Spleen (tissue), 11 donors: ENCODE results near the gene TTC9C. TPM values are rescaled to one million over a fixed set of nuclear protein-coding genes. Genes with fewer than 3 reads are reported as not detected.

Experiments
- DNase-seq: peaks from one replicate; pipeline ENCODE4 v3.0.0-alpha.2; 2020
- H3K27ac ChIP-seq, 8 donors: fragments of 200-600 bp; sonication (generic) in 7 of 8; 1 replicate in 4 of 8; 2 replicates in 4 of 8; pipeline versions ENCODE4 v1.5.0 to v1.8.0; 2016 to 2021; ENCODE audit warnings: inconsistent platforms in 4 of 8, mild to moderate bottlenecking in 4 of 8, moderate library complexity in 1 of 8
- H3K27me3 ChIP-seq, 7 donors: fragments of 200-600 bp; sonication (generic) in 6 of 7; replicated peaks in 1 of 7; 1 replicate in 4 of 7; 2 replicates in 3 of 7; pipeline versions ENCODE4 v1.5.0 to v1.8.0; 2016 to 2021; ENCODE audit warnings: inconsistent platforms in 3 of 7, mild to moderate bottlenecking in 1 of 7
- H3K36me3 ChIP-seq, 6 donors: fragments of 200-600 bp; sonication (generic) in 5 of 6; 1 replicate in 4 of 6; 2 replicates in 2 of 6; pipeline versions ENCODE4 v1.5.0 to v1.8.0; 2016 to 2021; ENCODE audit warnings: inconsistent platforms in 2 of 6
- H3K4me1 ChIP-seq, 6 donors: fragments of 200-600 bp; sonication (generic) in 5 of 6; 1 replicate in 3 of 6; 2 replicates in 3 of 6; pipeline versions ENCODE4 v1.5.0 to v1.8.0; 2016 to 2021; ENCODE audit warnings: inconsistent platforms in 3 of 6
- H3K4me3 ChIP-seq, 8 donors: fragments of 200-600 bp; sonication (generic) in 7 of 8; 1 replicate in 4 of 8; 2 replicates in 4 of 8; pipeline versions ENCODE4 v1.5.0 to v1.8.0; 2016 to 2021; ENCODE audit warnings: inconsistent platforms in 4 of 8, mild to moderate bottlenecking in 4 of 8, moderate library complexity in 2 of 8
- H3K9me3 ChIP-seq, 8 donors: fragments of 200-600 bp; sonication (generic) in 7 of 8; 1 replicate in 4 of 8; 2 replicates in 4 of 8; pipeline versions ENCODE4 v1.5.0 to v1.8.0; 2016 to 2021; ENCODE audit warnings: inconsistent platforms in 4 of 8
- POLR2A ChIP-seq, 3 donors: fragments of 450-650 bp; IDR thresholded peaks; one replicate each; pipeline ENCODE4 v1.5.1; 2017; ENCODE audit warnings: antibody characterized with exemption in 3 of 3, mild to moderate bottlenecking in 1 of 3
- POLR2AphosphoS5 ChIP-seq, 3 donors: sonication (generic); formaldehyde crosslinking; IDR thresholded peaks; one replicate each; pipeline ENCODE4 v1.5.1; 2017; ENCODE audit warnings: antibody characterized with exemption in 3 of 3
- WGBS, 5 donors: extraction: QIAGEN DNeasy Blood & Tissue Kit in 3 of 5; methylation state at CpG; one replicate each; pipeline versions ENCODE4 v1.1.5 to v1.1.7; 2013 to 2018; 5-methylcytosine and 5-hydroxymethylcytosine counted together
- intact Hi-C: fragments of 100-400 bp; cut with DNase I; formaldehyde crosslinking; loops from one replicate; pipeline ENCODE4 v1.15.0; 2023; ENCODE audit warnings: low total_unique reads
- polyA plus RNA-seq, 3 donors: library from polyadenylated mRNA; stranded (reverse); fragments of 200-250 nt; gene quantifications; one replicate each; pipeline ENCODE4 v1.2.1, GENCODE V29; 2013
- total RNA-seq, 7 donors: library from RNA; depleted of rRNA in 3 of 7; stranded (reverse); fragments of >200 nt in 3 of 7; fragmentation: NEBNext Ultra II Directional in 4 of 7; extraction: Animal tissue kit (Norgen Biotek cat#: 25700) in 4 of 7; gene quantifications; one replicate each; pipeline versions ENCODE4 v1.1.0 to v1.2.1, GENCODE V29; 2016 to 2021
- TF ChIP-seq, protein P1 (sequence below), 11 experiments: fragments of 200-600 bp in 7 of 11; fragments of 450-650 bp in 4 of 11; sonication (generic) in 4 of 11; IDR thresholded peaks in 8 of 11; conservative IDR thresholded peaks in 3 of 11; 1 replicate in 7 of 11; 2 replicates in 4 of 11; pipeline versions ENCODE4 v1.4.0 to v1.8.0; 2016 to 2021; ENCODE audit warnings: antibody characterized with exemption in 11 of 11, inconsistent platforms in 4 of 11, mild to moderate bottlenecking in 1 of 11
- donor health status: healthy with polysubstance abuse.
- donor health status: DM: no; HTN: no; CAD: no; lungs with moderate emphysema.
- donor health status: DM: no; HTN: no; CAD: no.
- donor health status: Bipolar disorder and iron deficiency.
- donor health status: healthy.
- donor health status: DM: no; HTN: no; CAD: no.
- donor health status: DM: yes; HTN: yes; CAD: no.

TTC9C gene
- total and polyA plus RNA-seq, 10 donors: 25.4 to 47.1 (median 30.9) TPM

DNA sequence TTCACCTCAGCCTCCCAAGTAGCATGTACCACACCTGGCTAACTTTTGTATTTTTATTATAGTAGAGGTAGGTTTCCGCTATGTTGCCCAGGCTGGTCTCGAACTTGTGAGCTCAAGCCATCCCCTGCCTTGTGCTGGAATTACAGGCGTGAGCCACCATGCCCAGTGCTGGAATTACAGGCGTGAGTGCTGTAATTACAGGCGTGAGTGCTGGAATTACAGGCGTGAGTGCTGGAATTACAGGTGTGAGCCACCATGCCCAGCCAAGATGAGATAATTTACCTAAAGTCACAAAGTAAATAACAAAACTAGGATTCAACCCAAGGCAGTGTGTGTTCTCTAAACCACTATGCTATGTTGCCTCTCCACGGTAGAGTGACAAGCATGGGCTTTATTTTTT is 45.8 kb upstream of the TTC9C start:
- Histone ChIP-seq H3K36me3 (peaks cover 0 to 6% (median 3%) of the 10 kb centered on the region in 6 donors), H3K27me3 (peaks cover 1 to 10% (median 4%) of the 10 kb centered on the region in 7 donors), H3K4me3 (no peak overlapping the region), H3K9me3 (no peaks in the 10 kb centered on the region), H3K27ac (no peak overlapping the region), H3K4me1 (peaks cover 15 to 36% (median 21%) of the 10 kb centered on the region in 6 donors)
- WGBS, 5 donors: 91 to 96% (median 95%) methylated on average over 7 of the region's 7 CpGs
- TF ChIP-seq POLR2AphosphoS5 (IDR thresholded peaks at IDR 0.05) (no peak), POLR2A (IDR thresholded peaks at IDR 0.05) (no peak)
- TF ChIP-seq, protein P1, sequence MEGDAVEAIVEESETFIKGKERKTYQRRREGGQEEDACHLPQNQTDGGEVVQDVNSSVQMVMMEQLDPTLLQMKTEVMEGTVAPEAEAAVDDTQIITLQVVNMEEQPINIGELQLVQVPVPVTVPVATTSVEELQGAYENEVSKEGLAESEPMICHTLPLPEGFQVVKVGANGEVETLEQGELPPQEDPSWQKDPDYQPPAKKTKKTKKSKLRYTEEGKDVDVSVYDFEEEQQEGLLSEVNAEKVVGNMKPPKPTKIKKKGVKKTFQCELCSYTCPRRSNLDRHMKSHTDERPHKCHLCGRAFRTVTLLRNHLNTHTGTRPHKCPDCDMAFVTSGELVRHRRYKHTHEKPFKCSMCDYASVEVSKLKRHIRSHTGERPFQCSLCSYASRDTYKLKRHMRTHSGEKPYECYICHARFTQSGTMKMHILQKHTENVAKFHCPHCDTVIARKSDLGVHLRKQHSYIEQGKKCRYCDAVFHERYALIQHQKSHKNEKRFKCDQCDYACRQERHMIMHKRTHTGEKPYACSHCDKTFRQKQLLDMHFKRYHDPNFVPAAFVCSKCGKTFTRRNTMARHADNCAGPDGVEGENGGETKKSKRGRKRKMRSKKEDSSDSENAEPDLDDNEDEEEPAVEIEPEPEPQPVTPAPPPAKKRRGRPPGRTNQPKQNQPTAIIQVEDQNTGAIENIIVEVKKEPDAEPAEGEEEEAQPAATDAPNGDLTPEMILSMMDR (IDR thresholded peaks at IDR 0.05 in 8 of 11, conservative IDR thresholded peaks at IDR 0.05 in 3 of 11): no peak
- intact Hi-C loops: no loop called here
- DNase-seq: no peak

DNA sequence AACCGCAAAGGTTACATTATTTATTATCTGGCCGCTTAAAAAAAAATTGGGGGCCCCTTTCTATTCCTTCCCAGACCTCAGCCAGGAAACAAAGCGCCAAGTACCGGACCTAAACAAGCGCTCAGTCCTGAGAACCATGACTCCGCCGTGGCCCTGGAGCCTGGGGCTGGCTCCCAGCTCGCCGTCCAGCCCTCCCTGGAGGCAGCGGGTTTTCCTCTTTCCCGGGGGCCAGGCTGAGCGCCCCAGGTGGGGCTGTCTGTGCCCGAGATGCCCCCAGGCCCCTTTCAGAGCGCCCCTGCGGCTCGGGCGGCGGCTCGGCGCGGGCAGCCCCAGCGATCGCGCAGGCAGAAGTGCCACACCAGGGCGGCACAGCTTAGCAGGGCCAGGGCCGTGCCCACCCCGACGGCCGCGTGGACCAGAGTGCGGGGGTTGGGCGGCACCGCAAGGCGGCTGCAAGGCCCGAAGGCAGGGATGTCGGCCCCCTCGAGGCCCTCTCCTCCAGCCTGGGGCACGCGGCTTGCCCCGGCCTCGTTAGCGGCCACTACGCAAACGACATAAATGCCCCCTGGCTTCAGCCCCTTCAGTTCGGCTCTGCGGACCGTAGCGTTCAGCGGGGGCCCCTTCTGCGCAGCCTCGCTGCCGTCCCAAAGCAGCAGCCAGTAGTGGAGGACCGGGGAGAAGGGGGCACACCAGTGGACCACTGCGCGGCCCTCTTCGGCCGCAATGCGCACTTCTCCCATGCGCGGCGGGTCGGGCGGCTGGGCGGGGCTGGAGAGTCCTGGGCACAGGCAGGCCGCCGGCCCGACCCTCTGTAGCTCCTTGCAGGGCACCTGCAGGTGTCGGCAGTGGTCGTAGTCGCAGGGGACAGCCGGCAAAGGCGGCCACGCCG is 40.5 kb upstream of the TTC9C start:
- Histone ChIP-seq H3K4me3 (peak overlapping the region in 5 of 8 donors; percentile 1 to 37 (median 13)), H3K4me1 (peaks cover 0 to 11% (median 4%) of the 10 kb centered on the region in 6 donors), H3K27ac (no peak overlapping the region), H3K36me3 (peaks cover 3 to 36% (median 24%) of the 10 kb centered on the region in 6 donors), H3K27me3 (peaks cover 6 to 23% (median 16%) of the 10 kb centered on the region in 7 donors), H3K9me3 (no peaks in the 10 kb centered on the region)
- no peak for DNase-seq
- intact Hi-C loops: no loop called here
- peak in 1 of 3 donors; percentile 36 for TF ChIP-seq POLR2AphosphoS5 (IDR thresholded peaks at IDR 0.05)
- TF ChIP-seq, protein P1 (IDR thresholded peaks at IDR 0.05 in 8 of 11, conservative IDR thresholded peaks at IDR 0.05 in 3 of 11): no peak
- WGBS, 5 donors: 32 to 55% (median 36%) methylated on average over 44 to 74 of the region's 74 CpGs

DNA sequence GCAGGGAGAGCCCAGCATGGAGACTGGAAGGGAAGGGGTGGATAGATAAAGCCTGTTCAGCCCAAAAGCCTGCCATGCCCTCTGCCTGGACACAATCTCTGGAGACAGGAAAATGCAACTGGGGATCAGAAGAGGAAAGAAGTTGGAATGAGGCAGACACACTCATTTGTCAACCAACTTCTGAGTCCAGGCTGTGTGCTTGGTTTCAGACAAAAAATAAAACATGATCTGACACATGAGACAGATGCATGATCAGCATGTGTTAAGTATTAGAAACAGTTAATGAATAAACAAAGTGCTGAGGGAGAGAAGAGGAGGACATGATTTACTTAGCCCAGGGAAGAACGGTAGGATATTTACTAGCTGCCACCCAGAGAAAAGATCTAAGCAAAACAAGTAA is 39.8 kb upstream of the TTC9C start:
- Histone ChIP-seq H3K36me3 (peaks cover 3 to 44% (median 29%) of the 10 kb centered on the region in 6 donors), H3K27ac (no peak overlapping the region), H3K27me3 (peaks cover 6 to 23% (median 16%) of the 10 kb centered on the region in 7 donors), H3K4me1 (peaks cover 0 to 11% (median 4%) of the 10 kb centered on the region in 6 donors), H3K4me3 (no peak overlapping the region), H3K9me3 (no peaks in the 10 kb centered on the region)
- 77 to 92% (median 86%) methylated on average over 1 of the region's 1 CpG for WGBS, 5 donors
- TF ChIP-seq POLR2A (IDR thresholded peaks at IDR 0.05): no peak
- TF ChIP-seq, protein P1 (IDR thresholded peaks at IDR 0.05 in 8 of 11, conservative IDR thresholded peaks at IDR 0.05 in 3 of 11): no peak
- no peak for TF ChIP-seq POLR2AphosphoS5 (IDR thresholded peaks at IDR 0.05)
- DNase-seq: no peak
- intact Hi-C loops: no loop called here
